Fibroblast of skin of right quadriceps (primary cell): Measurements from ENCODE around the gene COX6A1.
A peak's percentile ranks its signal among the peaks of the same experiment; 100 is the strongest.
"Not testable (repeated sequence)": the region's sequence is repeated elsewhere in the genome, so short reads cannot be mapped to it uniquely, and the experiment has no call there.

Source experiments
- DNase-seq: peaks from one replicate; pipeline ENCODE4 v3.0.0-alpha.2; 2013

COX6A1 gene

DNA sequence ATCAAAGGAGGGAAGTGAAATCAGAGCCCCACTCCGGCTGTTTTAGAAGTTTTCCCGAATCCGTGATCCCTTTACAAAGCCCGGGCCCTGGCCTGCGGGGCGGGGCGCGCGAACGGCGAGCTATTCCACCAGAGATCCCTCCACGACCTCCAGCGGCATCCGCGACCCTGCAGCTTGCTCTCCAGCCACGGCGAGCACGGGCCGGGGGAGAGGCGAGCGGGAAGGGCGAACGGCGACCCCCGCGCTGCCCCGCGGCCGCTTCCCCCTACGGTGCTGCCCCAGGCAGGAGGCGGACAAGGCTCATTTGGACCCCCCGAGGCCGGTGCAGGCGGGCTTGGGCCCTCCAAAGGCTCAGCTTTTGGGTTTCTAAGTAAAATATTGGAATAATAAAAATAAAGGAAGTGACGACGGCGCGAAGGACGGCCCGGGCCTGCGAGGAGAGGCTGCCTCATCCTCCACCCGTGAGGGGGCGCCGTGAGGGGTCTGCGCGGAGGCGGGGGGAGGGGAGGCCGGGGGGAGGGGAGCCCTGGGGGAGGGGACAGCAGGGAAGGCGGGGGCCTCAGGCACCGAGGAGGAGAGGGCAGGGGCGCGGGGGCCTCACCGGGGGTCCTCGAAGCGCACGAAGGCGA is 31.0 kb downstream of the COX6A1 start:
- DNase-seq, result no peak

DNA sequence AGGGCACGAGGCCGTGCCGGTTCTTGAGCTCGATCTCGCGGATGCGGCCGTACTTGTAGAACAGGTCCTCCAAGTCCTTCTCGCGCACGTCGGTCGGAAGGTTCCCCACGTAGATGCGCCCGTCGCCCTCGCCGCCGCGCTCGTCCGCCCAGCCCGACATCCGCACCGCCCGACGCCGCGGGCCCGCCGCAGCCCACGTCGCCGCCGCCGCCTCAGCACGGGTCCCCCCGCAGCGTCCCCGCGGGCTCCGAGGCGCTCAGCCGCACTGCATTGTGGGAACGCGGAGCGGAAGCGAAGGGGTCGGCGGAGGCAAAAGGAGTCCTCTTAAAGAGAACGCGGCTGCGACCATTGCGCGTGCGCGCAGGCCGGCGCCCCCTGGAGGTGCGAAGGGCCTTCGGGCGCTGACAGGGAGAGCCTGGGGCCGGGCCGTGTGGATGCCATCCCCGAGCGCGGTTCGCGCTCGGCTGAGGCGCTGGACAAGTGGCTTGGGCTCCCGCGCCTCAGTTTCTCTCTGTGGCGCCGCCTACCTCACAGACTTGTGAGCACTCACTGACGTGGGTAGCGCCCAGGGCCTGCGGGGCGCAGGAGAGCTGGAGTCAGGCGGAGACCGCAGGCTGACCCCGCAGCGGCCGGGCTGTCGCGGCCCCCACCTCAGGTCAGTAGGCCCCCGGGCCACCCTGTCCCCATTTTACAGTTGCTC is 31.7 kb downstream of the COX6A1 start, which contains the start of gene SRSF9:
Gene SRSF9, minus strand, starts transcription at position 299 of the 700 bp plus-strand sequence. Its CDS starts 139 bp downstream, at position 160.
- peak; percentile 97 for DNase-seq

DNA sequence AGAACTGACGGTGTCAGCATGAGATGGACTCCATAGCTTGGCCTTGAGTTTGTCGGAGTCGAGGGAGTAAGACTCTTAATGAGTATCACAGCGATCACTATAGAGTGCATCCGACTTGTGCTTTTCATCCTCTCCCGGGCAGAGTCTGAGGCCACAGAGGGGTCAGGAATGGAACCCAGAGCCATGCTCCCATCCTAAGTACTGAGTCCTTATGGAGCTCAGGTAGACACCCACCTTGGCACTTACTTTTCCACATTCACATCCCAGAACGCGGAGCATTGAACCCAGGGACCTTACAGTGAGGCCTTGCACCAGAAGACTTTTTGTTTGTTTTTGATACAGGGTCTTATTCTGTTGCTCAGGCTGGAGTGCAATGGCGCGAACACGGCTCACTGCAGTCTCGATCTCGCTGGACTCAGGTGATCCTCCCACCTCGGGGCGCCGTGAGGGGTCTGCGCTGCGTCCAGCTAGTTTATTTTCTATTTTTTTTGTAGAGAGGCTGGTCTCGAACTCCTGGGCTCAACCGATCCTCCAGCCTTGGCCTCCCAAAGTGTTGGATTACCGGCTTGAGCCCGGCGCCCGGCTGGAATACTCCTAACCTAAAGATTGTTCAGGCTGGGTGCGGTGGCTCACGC is 32.4 kb downstream of the COX6A1 start:
- peak; percentile 29 for DNase-seq

- no peak for DNase-seq
Observed at GRCh38 chr12:120472521-120472920, 34.6 kb downstream of the COX6A1 start.

- no peak for DNase-seq
Observed at GRCh38 chr12:120473807-120474615, 36.1 kb downstream of the COX6A1 start.

DNA sequence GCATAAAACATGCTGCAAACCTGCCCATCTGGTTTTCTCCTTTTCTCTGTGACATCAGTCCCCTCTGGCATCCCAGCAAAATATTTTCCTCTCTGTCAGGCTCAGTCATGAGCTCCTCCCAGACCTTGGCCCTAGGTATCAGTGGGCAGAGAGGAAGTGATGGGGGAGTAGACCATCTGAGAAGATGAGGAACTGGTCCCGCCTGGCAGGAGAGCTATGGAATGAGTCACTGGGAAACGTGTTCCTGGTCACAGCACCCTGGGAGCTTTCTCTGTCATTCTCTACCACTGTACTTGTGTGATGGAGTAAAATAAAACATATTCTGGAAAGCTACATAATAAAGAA is 36.7 kb downstream of the COX6A1 start:
- DNase-seq, result peak; percentile 77

GRCh38 chr12:120475643-120476042 is 37.7 kb downstream of the COX6A1 start:
- no peak for DNase-seq

DNA sequence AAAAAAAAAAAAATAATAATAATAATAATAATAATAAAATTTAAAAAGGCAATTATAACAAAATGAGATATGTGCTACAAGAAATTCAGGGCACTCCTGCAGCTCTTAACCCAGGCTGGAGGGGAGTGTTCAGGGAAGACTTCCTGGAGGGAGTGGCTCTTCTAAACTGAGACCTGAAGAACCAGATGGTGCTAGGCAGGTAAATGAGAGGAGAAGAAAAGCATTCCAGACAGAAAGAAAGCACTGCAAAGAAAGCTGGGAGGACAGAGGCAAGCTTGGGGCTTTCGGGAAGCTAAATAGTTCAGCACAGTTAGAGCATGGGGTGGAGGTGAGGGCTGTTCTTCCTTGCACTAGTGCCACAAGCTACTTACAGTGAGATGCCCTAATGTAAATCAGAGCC is 41.5 kb downstream of the COX6A1 start:
- DNase-seq, result no peak

- DNase-seq, result no peak
Observed at GRCh38 chr12:120480211-120480610, 42.3 kb downstream of the COX6A1 start.

GRCh38 chr12:120481022-120481767 is 43.3 kb downstream of the COX6A1 start:
- DNase-seq, result no peak

DNA sequence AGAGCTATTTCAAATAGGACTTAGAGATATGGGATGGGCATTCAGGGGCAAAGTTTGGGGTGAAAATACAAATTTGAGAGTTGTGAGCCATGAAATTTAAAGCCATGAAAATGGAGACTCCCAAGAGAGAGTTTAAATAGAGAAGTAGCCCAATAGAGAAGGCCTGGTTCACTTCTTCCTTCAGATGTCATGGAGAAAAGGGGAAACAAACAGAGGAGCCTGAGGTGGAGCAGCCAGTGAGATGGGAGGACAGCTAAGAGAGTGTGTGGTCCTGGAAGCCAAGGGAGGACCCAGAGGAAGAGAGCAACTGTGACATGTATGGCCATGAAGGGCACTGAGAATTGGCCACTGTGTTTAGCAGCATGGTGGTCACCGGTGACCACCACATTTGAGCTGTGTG is 45.7 kb downstream of the COX6A1 start:
- no peak for DNase-seq

GRCh38 chr12:120485961-120486881 is 48.3 kb downstream of the COX6A1 start:
- DNase-seq, result no peak

- DNase-seq, result not testable (repeated sequence)
Observed at GRCh38 chr12:120487552-120487951, 49.6 kb downstream of the COX6A1 start.

GRCh38 chr12:120488057-120488640 is 50.2 kb downstream of the COX6A1 start:
- no peak for DNase-seq

DNA sequence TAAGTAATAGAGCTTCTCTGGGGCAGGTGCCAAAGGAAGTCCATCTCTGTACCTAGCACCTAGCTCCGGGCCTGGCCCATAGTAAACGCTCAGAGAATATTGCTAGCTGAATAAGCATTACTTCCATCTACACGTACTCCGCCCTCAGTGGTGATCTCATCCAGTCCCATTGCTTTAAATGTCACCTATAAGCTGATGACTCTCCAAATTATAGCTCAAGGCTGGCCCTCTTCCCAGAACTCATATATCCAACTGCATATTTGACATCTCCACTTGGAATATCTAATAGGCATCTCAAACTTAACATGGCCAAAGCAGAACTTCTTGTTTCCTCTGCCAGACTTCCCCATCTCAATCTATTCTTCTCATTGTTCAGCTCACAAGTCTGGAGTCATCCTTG is 51.1 kb downstream of the COX6A1 start:
- peak; percentile 53 for DNase-seq

DNA sequence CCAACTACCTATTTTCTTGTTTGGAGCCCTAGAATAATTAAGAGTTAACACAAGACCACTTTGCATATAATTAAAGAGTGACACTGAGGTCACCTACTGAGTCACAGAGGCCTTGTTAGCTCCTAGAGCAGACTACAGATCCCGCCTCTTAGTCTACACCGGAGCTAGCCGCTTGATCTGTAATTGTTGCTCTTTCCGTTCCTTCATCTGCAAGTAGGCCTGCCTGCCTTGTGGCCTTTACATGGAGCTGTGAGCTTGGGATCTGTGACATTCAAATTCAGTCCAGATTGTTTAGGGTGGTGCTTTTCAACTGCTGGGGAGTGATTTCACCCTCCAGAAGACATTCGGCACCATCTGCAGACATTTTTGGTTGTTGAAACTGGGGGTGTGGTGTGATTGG is 52.4 kb downstream of the COX6A1 start:
- DNase-seq, result no peak
